ENCODE data around the gene ZBTB7C. TPM values are rescaled to one million over a fixed set of nuclear protein-coding genes. Genes with fewer than 3 reads are reported as not detected.

The ZBTB7C gene
- total RNA-seq, 1 experiment from 2014 or later, result 0.33 TPM

GRCh38 chr18:48106976-48107781 lies 302.0 kb downstream of the ZBTB7C start:
- H3K18ac ChIP-seq (ENCODE audit: insufficient read length, low read depth, low read length), result no peak overlapping the region
- H4K91ac ChIP-seq (ENCODE audit: insufficient read length, low read depth, low read length), result no peak overlapping the region
- no peak overlapping the region for H3K27ac Mint-ChIP-seq
- no peak overlapping the region for H2AK5ac ChIP-seq (ENCODE audit: insufficient read length, low read length)
- H3K4me2 ChIP-seq (ENCODE audit: insufficient read depth, insufficient read length, low read length), result peak overlapping the region; percentile 34
- no peaks in the 10 kb centered on the region for H3K79me2 ChIP-seq (ENCODE audit: insufficient read depth, low read length)
- no peak overlapping the region for H3K4me3 Mint-ChIP-seq
- H3K27me3 Mint-ChIP-seq (ENCODE audit: low read depth), result peaks cover 14% of the 10 kb centered on the region
- peak; percentile 74 for DNase-seq
- H3K9me3 ChIP-seq (ENCODE audit: control insufficient read depth, low read depth, low read length), result no peaks in the 10 kb centered on the region
- no peak overlapping the region for H4K5ac ChIP-seq (ENCODE audit: insufficient read length, low read depth, low read length)
- no peak overlapping the region for H4K8ac ChIP-seq (replicated peaks; ENCODE audit: insufficient read length, low read depth, low read length)
- H3K4ac ChIP-seq (ENCODE audit: low read depth, low read length), result no peak overlapping the region
- peaks cover 8% of the 10 kb centered on the region; the same call in 1 of the 2 replicates for H3K4me1 ChIP-seq (ENCODE audit: insufficient read depth, low read length)
- no peak overlapping the region for H3K23ac ChIP-seq (ENCODE audit: insufficient read length, low read depth, low read length)
- H3K36me3 Mint-ChIP-seq (ENCODE audit: insufficient read depth in 1 of 3, low read depth in 3 of 3), result no peaks in the 10 kb centered on the region
- no peak overlapping the region for H3K27ac ChIP-seq (ENCODE audit: insufficient read length, low read depth, low read length)
- H2BK12ac ChIP-seq (ENCODE audit: insufficient read length, low read depth, low read length), result no peak overlapping the region
- TF ChIP-seq CTCF (conservative IDR thresholded peaks at IDR 0.05), result no peak
- no peaks in the 10 kb centered on the region; the same call in 1 of the 2 replicates for H3K27me3 ChIP-seq (ENCODE audit: insufficient read depth, low read length)
- WGBS (ENCODE audit: extremely low coverage, insufficient read length, low lambda C conversion rate), result 100% methylated on average over 1 of the region's 11 CpGs
- no peak overlapping the region for H3K9ac ChIP-seq (ENCODE audit: extremely low read depth, insufficient read length, low read length)
- no peak overlapping the region for H2BK20ac ChIP-seq (ENCODE audit: low read depth, low read length, poor library complexity, severe bottlenecking)
- H2BK120ac ChIP-seq (ENCODE audit: low read depth, low read length, poor library complexity, severe bottlenecking), result no peak overlapping the region
- no peaks in the 10 kb centered on the region for H4K20me1 ChIP-seq (ENCODE audit: control insufficient read depth, insufficient read depth, insufficient read length)
- no peak overlapping the region for H2BK5ac ChIP-seq (ENCODE audit: insufficient read length, low read length)
- no peak overlapping the region for H2BK15ac ChIP-seq (ENCODE audit: low read depth, low read length)
- no peak overlapping the region for H3K56ac ChIP-seq (ENCODE audit: insufficient read length, low read depth, low read length)
- no peak overlapping the region for H3K14ac ChIP-seq (ENCODE audit: insufficient read depth, low read length)
- H3T11ph ChIP-seq (ENCODE audit: low read length), result no peak overlapping the region
- H3K79me1 ChIP-seq (ENCODE audit: insufficient read depth, low read depth, low read length, poor library complexity, severe bottlenecking), result no peaks in the 10 kb centered on the region
- no peaks in the 10 kb centered on the region for H3K9me3 Mint-ChIP-seq
- H3K23me2 ChIP-seq (ENCODE audit: insufficient read length, low read depth, low read length, poor library complexity, severe bottlenecking), result no peaks in the 10 kb centered on the region
- H3K4me1 Mint-ChIP-seq, result peaks cover 37 to 55% of the 10 kb centered on the region in 2 experiments
- no peak overlapping the region for H2AFZ ChIP-seq (ENCODE audit: low read length)

All from H9 (cell line).